Activated naive CD8-positive, alpha-beta T cell (primary cell): ENCODE data around the gene IL2RA.
A peak's percentile ranks its signal among the peaks of the same experiment; 100 is the strongest.
"Not testable (repeated sequence)": the region's sequence is repeated elsewhere in the genome, so short reads cannot be mapped to it uniquely, and the experiment has no call there.

ENCODE experiments used
- H3K27ac Mint-ChIP-seq: one replicate; pipeline ENCODE4 v1.8.0; 2021; ENCODE audit warnings: mixed read lengths
- H3K27me3 Mint-ChIP-seq: one replicate; pipeline ENCODE4 v1.8.0; 2021; ENCODE audit warnings: mixed read lengths
- H3K36me3 Mint-ChIP-seq: one replicate; pipeline ENCODE4 v1.8.0; 2021; ENCODE audit warnings: mixed read lengths
- H3K4me1 Mint-ChIP-seq: one replicate; pipeline ENCODE4 v1.8.0; 2021; ENCODE audit warnings: low read depth, mixed read lengths
- H3K4me3 Mint-ChIP-seq: one replicate; pipeline ENCODE4 v1.8.0; 2021; ENCODE audit warnings: mild to moderate bottlenecking, mixed read lengths
- H3K9me3 Mint-ChIP-seq: one replicate; pipeline ENCODE4 v1.8.0; 2021; ENCODE audit warnings: low read depth, mixed read lengths

The IL2RA gene

GRCh38 chr10:6044751-6045313 is 17.3 kb downstream of the IL2RA start:
- Mint-ChIP-seq H3K27ac (peak overlapping the region; percentile 99), H3K4me3 (peak overlapping the region; percentile 73), H3K9me3 (no peaks in the 10 kb centered on the region), H3K36me3 (peaks cover 39% of the 10 kb centered on the region), H3K4me1 (peaks cover 79% of the 10 kb centered on the region), H3K27me3 (no peaks in the 10 kb centered on the region)

- H3K27me3 Mint-ChIP-seq: no peaks in the 10 kb centered on the region
- H3K36me3 Mint-ChIP-seq: peaks cover 40% of the 10 kb centered on the region
- peak overlapping the region; percentile 73 for H3K4me3 Mint-ChIP-seq
- no peaks in the 10 kb centered on the region for H3K9me3 Mint-ChIP-seq
- H3K27ac Mint-ChIP-seq: peak overlapping the region; percentile 99
- peaks cover 79% of the 10 kb centered on the region for H3K4me1 Mint-ChIP-seq
Observed at GRCh38 chr10:6044060-6044459, 18.1 kb downstream of the IL2RA start.

GRCh38 chr10:6043377-6043776 is 18.8 kb downstream of the IL2RA start:
- H3K4me3 Mint-ChIP-seq: peak overlapping the region; percentile 66
- H3K36me3 Mint-ChIP-seq: peaks cover 42% of the 10 kb centered on the region
- not testable (repeated sequence) for H3K27me3 Mint-ChIP-seq, H3K9me3 Mint-ChIP-seq
- peaks cover 80% of the 10 kb centered on the region for H3K4me1 Mint-ChIP-seq
- peak overlapping the region; percentile 87 for H3K27ac Mint-ChIP-seq

GRCh38 chr10:6040205-6040604 is 22.0 kb downstream of the IL2RA start:
- H3K4me1 Mint-ChIP-seq: peaks cover 83% of the 10 kb centered on the region
- no peaks in the 10 kb centered on the region for H3K9me3 Mint-ChIP-seq
- H3K36me3 Mint-ChIP-seq: peaks cover 35% of the 10 kb centered on the region
- H3K4me3 Mint-ChIP-seq: no peak overlapping the region
- no peak overlapping the region for H3K27ac Mint-ChIP-seq
- no peaks in the 10 kb centered on the region for H3K27me3 Mint-ChIP-seq

- peak overlapping the region; percentile 17 for H3K4me3 Mint-ChIP-seq
- no peaks in the 10 kb centered on the region for H3K27me3 Mint-ChIP-seq
- peak overlapping the region; percentile 96 for H3K27ac Mint-ChIP-seq
- peaks cover 33% of the 10 kb centered on the region for H3K36me3 Mint-ChIP-seq
- peaks cover 79% of the 10 kb centered on the region for H3K4me1 Mint-ChIP-seq
- no peaks in the 10 kb centered on the region for H3K9me3 Mint-ChIP-seq
Observed at GRCh38 chr10:6039711-6040110, 22.5 kb downstream of the IL2RA start.

GRCh38 chr10:6038071-6038631 is 24.0 kb downstream of the IL2RA start:
- no peaks in the 10 kb centered on the region for H3K27me3 Mint-ChIP-seq
- peaks cover 69% of the 10 kb centered on the region for H3K4me1 Mint-ChIP-seq
- H3K9me3 Mint-ChIP-seq: no peaks in the 10 kb centered on the region
- peak overlapping the region; percentile 82 for H3K4me3 Mint-ChIP-seq
- H3K27ac Mint-ChIP-seq: peak overlapping the region; percentile 96
- peaks cover 28% of the 10 kb centered on the region for H3K36me3 Mint-ChIP-seq

- no peaks in the 10 kb centered on the region for H3K9me3 Mint-ChIP-seq
- H3K4me1 Mint-ChIP-seq: peaks cover 65% of the 10 kb centered on the region
- H3K36me3 Mint-ChIP-seq: peaks cover 25% of the 10 kb centered on the region
- peak overlapping the region; percentile 96 for H3K27ac Mint-ChIP-seq
- H3K4me3 Mint-ChIP-seq: peak overlapping the region; percentile 82
- H3K27me3 Mint-ChIP-seq: no peaks in the 10 kb centered on the region
Observed at GRCh38 chr10:6037422-6037821, 24.7 kb downstream of the IL2RA start.

- Mint-ChIP-seq H3K27ac (peak overlapping the region; percentile 96), H3K4me1 (peaks cover 67% of the 10 kb centered on the region), H3K4me3 (peak overlapping the region; percentile 48), H3K9me3 (no peaks in the 10 kb centered on the region), H3K27me3 (no peaks in the 10 kb centered on the region), H3K36me3 (peaks cover 24% of the 10 kb centered on the region)
Observed at GRCh38 chr10:6036861-6037321, 25.3 kb downstream of the IL2RA start.

GRCh38 chr10:6035931-6036575 is 26.1 kb downstream of the IL2RA start:
- H3K27ac Mint-ChIP-seq: peak overlapping the region; percentile 71
- peaks cover 25% of the 10 kb centered on the region for H3K36me3 Mint-ChIP-seq
- no peaks in the 10 kb centered on the region for H3K9me3 Mint-ChIP-seq
- H3K4me3 Mint-ChIP-seq: peak overlapping the region; percentile 5
- peaks cover 66% of the 10 kb centered on the region for H3K4me1 Mint-ChIP-seq
- H3K27me3 Mint-ChIP-seq: no peaks in the 10 kb centered on the region

GRCh38 chr10:6035101-6035834 is 26.9 kb downstream of the IL2RA start:
- H3K9me3 Mint-ChIP-seq: no peaks in the 10 kb centered on the region
- H3K27me3 Mint-ChIP-seq: no peaks in the 10 kb centered on the region
- peaks cover 62% of the 10 kb centered on the region for H3K4me1 Mint-ChIP-seq
- H3K4me3 Mint-ChIP-seq: no peak overlapping the region
- peaks cover 33% of the 10 kb centered on the region for H3K36me3 Mint-ChIP-seq
- H3K27ac Mint-ChIP-seq: peak overlapping the region; percentile 41

- no peaks in the 10 kb centered on the region for H3K9me3 Mint-ChIP-seq
Observed at GRCh38 chr10:6034371-6034770, 27.8 kb downstream of the IL2RA start.

GRCh38 chr10:6033954-6034353 is 28.2 kb downstream of the IL2RA start:
- Mint-ChIP-seq H3K4me3 (no peak overlapping the region), H3K27me3 (no peaks in the 10 kb centered on the region), H3K4me1 (peaks cover 49% of the 10 kb centered on the region), H3K27ac (peak overlapping the region; percentile 50), H3K9me3 (no peaks in the 10 kb centered on the region), H3K36me3 (peaks cover 29% of the 10 kb centered on the region)

More at GRCh38 chr10:6034371-6034770, 27.8 kb downstream of the IL2RA start:
- no peak overlapping the region for H3K4me3 Mint-ChIP-seq
- peak overlapping the region; percentile 50 for H3K27ac Mint-ChIP-seq
- H3K27me3 Mint-ChIP-seq: no peaks in the 10 kb centered on the region
- H3K36me3 Mint-ChIP-seq: peaks cover 33% of the 10 kb centered on the region
- H3K4me1 Mint-ChIP-seq: peaks cover 53% of the 10 kb centered on the region

- Mint-ChIP-seq H3K4me3 (no peak overlapping the region), H3K4me1 (peaks cover 29% of the 10 kb centered on the region), H3K36me3 (peaks cover 33% of the 10 kb centered on the region), H3K27me3 (no peaks in the 10 kb centered on the region), H3K27ac (peak overlapping the region; percentile 22), H3K9me3 (no peaks in the 10 kb centered on the region)
Observed at GRCh38 chr10:6030940-6031339, 31.2 kb downstream of the IL2RA start.

- Mint-ChIP-seq H3K4me3 (no peak overlapping the region), H3K36me3 (peaks cover 31% of the 10 kb centered on the region)
Observed at GRCh38 chr10:6030217-6030616, 31.9 kb downstream of the IL2RA start.

GRCh38 chr10:6027929-6028328 is 34.2 kb downstream of the IL2RA start:
- H3K27ac Mint-ChIP-seq: no peak overlapping the region
- H3K4me1 Mint-ChIP-seq: peaks cover 19% of the 10 kb centered on the region
- H3K36me3 Mint-ChIP-seq: peaks cover 37% of the 10 kb centered on the region
- no peaks in the 10 kb centered on the region for H3K27me3 Mint-ChIP-seq
- H3K4me3 Mint-ChIP-seq: no peak overlapping the region
- H3K9me3 Mint-ChIP-seq: no peaks in the 10 kb centered on the region

More at GRCh38 chr10:6030217-6030616, 31.9 kb downstream of the IL2RA start:
- Mint-ChIP-seq H3K4me1 (peaks cover 22% of the 10 kb centered on the region), H3K9me3 (no peaks in the 10 kb centered on the region), H3K27me3 (no peaks in the 10 kb centered on the region), H3K27ac (peak overlapping the region; percentile 8)
